WI38 (cell line): ENCODE measurements around the gene ZNF367.

Experiments used
- H3K4me3 ChIP-seq: 2 replicates; pipeline ENCODE4 v1.5.1; 2011; ENCODE audit warnings: low read depth, mild to moderate bottlenecking, control low read depth, low read length
- CTCF ChIP-seq: IDR thresholded peaks from 2 replicates; pipeline ENCODE4 v1.5.1; 2012; ENCODE audit warnings: low read depth, mild to moderate bottlenecking, control low read depth, low read length

Gene ZNF367

GRCh38 chr9:96383165-96383942, 34.8 kb downstream of the ZNF367 start, which contains the start of gene SLC35D2:
Gene SLC35D2, minus strand, starts transcription at chr9:96383711. Its CDS starts 77 bp downstream, at chr9:96383634.
- no peak for TF ChIP-seq CTCF
- peak within 1 kb of the TSS; percentile 69 for H3K4me3 ChIP-seq

- H3K4me3 ChIP-seq: peak overlapping the region; percentile 69
- no peak for TF ChIP-seq CTCF
Measured at GRCh38 chr9:96382839-96383164, 35.4 kb downstream of the ZNF367 start.

DNA sequence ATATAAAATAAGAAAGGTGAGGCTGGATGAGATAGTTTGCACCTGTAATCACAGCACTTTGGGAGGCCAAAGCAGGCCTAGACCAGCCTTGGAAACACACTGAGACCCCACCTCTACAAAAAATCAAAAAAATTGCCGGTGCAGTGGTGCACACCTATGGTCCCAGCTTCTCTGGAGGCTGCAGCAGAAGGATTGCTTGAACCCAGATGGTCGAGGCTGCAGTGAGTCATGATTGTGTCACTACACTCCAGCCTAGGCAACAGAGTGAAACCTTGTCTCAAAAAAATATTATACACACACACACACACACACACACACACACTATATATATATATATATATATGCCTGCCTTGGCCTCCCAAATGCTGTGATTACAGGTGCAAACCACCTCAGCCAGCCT, 36.0 kb downstream of the ZNF367 start:
- H3K4me3 ChIP-seq: no peak overlapping the region; the same call in 1 of the 2 replicates
- TF ChIP-seq CTCF: no peak

- TF ChIP-seq CTCF: no peak
- H3K4me3 ChIP-seq: no peak overlapping the region
Measured at GRCh38 chr9:96381696-96382095, 36.5 kb downstream of the ZNF367 start.

DNA sequence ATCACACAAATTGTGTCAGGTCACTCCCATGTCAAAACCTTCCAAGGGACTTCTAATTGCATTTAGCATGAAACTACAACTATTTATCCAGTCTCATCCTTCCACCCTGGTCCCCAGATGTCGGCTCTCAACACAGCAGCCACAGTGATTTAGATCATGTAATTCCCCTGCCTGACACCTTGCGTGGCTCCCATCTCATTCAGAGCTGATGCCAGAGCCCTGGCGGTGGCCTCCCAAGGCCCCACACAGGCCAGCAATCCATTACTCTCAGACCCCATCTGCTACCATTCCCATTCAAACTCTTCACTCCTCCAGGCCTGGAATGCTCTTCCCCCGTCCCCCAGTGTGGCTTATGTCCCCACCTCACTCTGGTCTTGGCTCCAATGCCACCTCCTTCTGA, 37.0 kb downstream of the ZNF367 start:
- TF ChIP-seq CTCF: no peak
- H3K4me3 ChIP-seq: no peak overlapping the region

GRCh38 chr9:96379461-96379860, 38.7 kb downstream of the ZNF367 start:
- no peak overlapping the region for H3K4me3 ChIP-seq
- no peak for TF ChIP-seq CTCF

DNA sequence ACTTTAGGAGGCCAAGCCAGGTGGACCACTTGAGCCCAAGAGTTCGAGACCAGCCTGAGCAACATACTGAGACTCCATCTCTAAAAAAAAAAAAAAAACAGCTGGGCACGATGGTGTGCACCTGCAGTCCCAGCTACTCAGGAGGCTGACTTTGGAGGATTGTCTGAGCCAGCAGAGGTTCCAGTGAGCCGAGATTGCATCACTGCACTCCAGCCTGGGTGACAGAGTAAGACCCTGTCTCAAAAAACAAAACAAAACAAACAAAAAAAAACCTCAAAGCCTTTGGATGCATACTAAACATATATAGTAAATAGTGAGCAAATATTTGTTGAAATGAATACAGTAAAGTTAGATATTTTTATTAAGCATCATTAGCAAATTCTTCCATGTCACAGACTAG, 40.0 kb downstream of the ZNF367 start:
- TF ChIP-seq CTCF: no peak
- no peak overlapping the region for H3K4me3 ChIP-seq
